ENCODE measurements around the gene CX3CR1.

DNA sequence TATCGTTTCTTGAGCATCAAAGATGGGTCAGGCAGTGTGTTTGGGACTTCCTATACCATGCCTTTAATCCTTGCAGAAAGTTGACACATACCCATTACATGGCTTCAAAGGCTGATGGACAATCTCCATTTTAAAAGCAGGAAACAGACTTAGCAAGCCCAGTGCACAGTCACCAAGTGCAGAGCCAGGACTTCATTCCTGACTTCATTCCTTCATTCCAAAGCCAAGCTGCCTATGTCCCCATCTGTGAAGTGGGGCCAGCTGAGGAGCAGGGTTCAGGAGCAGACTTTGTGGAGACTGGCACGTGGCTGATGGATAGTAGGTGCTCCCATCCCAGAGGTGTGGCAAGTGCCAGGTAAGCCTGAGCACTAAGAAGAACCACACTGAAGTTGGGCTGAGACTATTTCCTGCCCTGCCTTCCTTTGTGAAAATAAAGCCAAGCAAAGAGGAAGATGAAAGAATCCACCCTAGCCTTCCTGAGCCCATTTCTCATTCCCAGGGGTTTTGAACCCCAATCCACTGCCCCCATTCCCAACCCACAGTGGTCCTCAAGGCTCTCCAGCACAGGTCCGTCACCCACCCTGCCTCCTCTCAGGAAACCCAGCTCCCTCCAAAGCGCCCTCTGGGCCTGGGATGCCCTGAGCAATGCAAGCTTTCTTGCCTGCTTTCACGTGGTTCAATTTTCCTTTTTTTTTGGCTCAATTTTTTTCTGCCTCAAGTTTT is 1.8 kb downstream of the CX3CR1 start:
- TF ChIP-seq TAF1 (IDR thresholded peaks at IDR 0.05; ENCODE audit: borderline replicate concordance, insufficient read depth, low read length), result no peak
- no peak for TF ChIP-seq POLR2AphosphoS5 (IDR thresholded peaks at IDR 0.05; ENCODE audit: low read depth, low read length)

Measured in PFSK-1 (cell line).